SK-N-MC (cell line): ENCODE measurements around the gene PIKFYVE.

ENCODE experiments used
- DNase-seq: peaks from one replicate; pipeline ENCODE4 v3.0.0-alpha.2; 2011; ENCODE audit warnings: low read depth, low spot score
- H3K27ac ChIP-seq: fragments of 200-600 bp; sonication (generic); 2 replicates; pipeline ENCODE4 v1.5.1; 2016; ENCODE audit warnings: mixed run types
- H3K36me3 ChIP-seq: fragments of 200-600 bp; sonication (generic); 2 replicates; pipeline ENCODE4 v1.6.1; 2017; ENCODE audit warnings: antibody characterized with exemption, low read length, mixed read lengths; ENCODE audit not compliant: insufficient read depth
- H3K4me3 ChIP-seq: fragments of 200-600 bp; sonication (generic); 2 replicates; pipeline ENCODE4 v1.5.1; 2016
- H3K9ac ChIP-seq: fragments of 200-600 bp; sonication (generic); 2 replicates; pipeline ENCODE4 v1.8.0; 2017; ENCODE audit warnings: mixed run types, mixed read lengths; ENCODE audit not compliant: insufficient read length
- H3K9me3 ChIP-seq: fragments of 200-600 bp; sonication (generic); 2 replicates; pipeline ENCODE4 v1.6.1; 2017; ENCODE audit warnings: low read depth, mild to moderate bottlenecking, antibody characterized with exemption, low read length, moderate library complexity, mixed read lengths
- EZH2 ChIP-seq: fragments of 200-600 bp; sonication (generic); IDR thresholded peaks from one replicate; pipeline ENCODE4 v1.6.1; 2017; ENCODE audit warnings: antibody characterized with exemption
- FOXP2 ChIP-seq: optimal IDR thresholded peaks from 2 replicates; pipeline ENCODE3; 2011; ENCODE audit warnings: mild to moderate bottlenecking, moderate library complexity; ENCODE audit not compliant: insufficient read depth; ENCODE audit errors: extremely low read length, control extremely low read depth
- POLR2AphosphoS5 ChIP-seq: IDR thresholded peaks from 2 replicates; pipeline ENCODE4 v1.6.1; 2012; ENCODE audit warnings: mild to moderate bottlenecking, low read depth, low read length, borderline replicate concordance

Gene PIKFYVE

DNA sequence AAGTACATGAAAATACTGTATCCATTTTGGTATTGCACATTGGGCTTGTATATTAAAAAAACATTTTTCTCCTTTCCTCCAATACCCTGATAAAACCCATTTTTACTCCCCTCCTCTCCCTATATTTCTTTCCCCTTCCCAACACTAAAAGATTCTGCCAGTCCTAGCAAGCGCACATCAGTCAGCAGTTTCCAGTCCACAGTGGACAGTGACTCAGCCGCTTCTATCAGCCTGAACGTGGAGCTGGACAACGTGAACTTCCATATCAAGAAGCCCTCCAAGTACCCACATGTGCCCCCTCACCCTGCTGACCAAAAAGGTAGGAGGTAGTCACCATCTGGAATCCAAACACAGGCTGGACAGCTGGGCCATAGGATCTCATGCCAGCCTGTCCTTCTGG lies 38.6 kb downstream of the PIKFYVE start:
- Histone ChIP-seq H3K27ac (no peak overlapping the region), H3K4me3 (no peak overlapping the region), H3K36me3 (peaks cover 47% of the 10 kb centered on the region), H3K9ac (no peak overlapping the region), H3K9me3 (no peaks in the 10 kb centered on the region)
- no peak for TF ChIP-seq EZH2
- TF ChIP-seq FOXP2: no peak
- TF ChIP-seq POLR2AphosphoS5: no peak
- no peak for DNase-seq

GRCh38 chr2:208306291-208306690 lies 40.2 kb downstream of the PIKFYVE start:
- no peak overlapping the region for H3K9ac ChIP-seq
- no peak for DNase-seq
- TF ChIP-seq FOXP2: no peak
- TF ChIP-seq POLR2AphosphoS5: no peak
- no peak for TF ChIP-seq EZH2
- H3K27ac ChIP-seq: no peak overlapping the region
- no peaks in the 10 kb centered on the region for H3K9me3 ChIP-seq
- H3K36me3 ChIP-seq: peaks cover 38% of the 10 kb centered on the region
- no peak overlapping the region for H3K4me3 ChIP-seq

- Histone ChIP-seq H3K27ac (no peak overlapping the region), H3K36me3 (peaks cover 12% of the 10 kb centered on the region), H3K9me3 (no peaks in the 10 kb centered on the region), H3K4me3 (no peak overlapping the region), H3K9ac (no peak overlapping the region)
- no peak for TF ChIP-seq EZH2
- no peak for TF ChIP-seq FOXP2
- no peak for TF ChIP-seq POLR2AphosphoS5
- no peak for DNase-seq
Measured at GRCh38 chr2:208311321-208311720, 45.3 kb downstream of the PIKFYVE start.

DNA sequence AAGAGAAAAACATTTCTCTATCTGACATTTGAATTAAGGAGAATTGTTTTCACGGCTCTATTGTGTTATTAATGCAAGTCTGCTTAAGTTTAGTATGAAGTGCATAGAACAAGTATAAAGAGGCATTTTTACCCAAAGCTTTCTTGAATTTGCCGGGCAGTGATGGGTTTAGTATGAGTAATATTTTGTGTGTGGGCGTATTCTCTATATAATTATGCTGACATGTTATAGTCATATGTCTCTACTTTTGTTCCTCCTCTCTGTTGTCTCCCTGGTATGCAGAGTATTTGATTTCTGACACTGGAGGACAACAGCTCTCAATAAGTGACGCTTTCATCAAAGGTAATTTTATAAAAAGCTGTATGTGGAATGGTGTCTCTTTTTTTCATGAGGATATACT lies 45.9 kb downstream of the PIKFYVE start:
- Histone ChIP-seq H3K27ac (no peak overlapping the region), H3K36me3 (peaks cover 10% of the 10 kb centered on the region), H3K9me3 (no peaks in the 10 kb centered on the region), H3K9ac (no peak overlapping the region), H3K4me3 (no peak overlapping the region)
- no peak for TF ChIP-seq EZH2
- TF ChIP-seq POLR2AphosphoS5: no peak
- TF ChIP-seq FOXP2: no peak
- DNase-seq: no peak

DNA sequence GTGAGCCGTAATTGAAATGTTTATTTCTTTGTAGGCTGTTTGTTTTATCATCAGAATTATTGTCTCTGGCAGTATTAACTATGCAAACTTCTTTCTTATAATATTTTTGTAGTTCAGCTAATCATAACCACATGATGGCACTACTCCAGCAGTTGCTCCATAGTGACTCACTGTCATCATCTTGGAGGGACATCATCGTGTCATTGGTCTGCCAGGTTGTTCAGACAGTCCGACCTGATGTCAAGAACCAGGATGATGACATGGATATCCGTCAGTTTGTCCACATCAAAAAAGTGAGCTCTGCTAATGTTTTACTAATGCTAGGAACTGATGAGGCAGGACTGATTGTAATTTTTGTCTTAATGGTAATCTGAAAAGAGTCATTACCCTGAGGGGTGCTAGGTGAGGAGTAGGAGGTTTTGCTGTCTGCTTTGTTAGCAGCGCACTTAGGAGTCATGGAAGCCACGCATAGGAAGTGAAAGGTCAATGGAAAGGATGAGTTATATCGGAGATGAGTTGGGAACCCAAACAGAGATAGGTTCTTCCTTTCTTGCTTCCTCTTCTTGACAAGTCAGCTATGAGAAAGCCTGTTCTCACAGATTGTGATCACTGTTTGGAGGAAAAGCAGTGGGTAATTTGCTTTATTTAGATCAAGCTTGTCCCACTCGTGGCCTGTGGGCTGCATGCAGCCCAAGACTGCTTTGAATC lies 49.2 kb downstream of the PIKFYVE start:
- peaks cover 20% of the 10 kb centered on the region for H3K36me3 ChIP-seq
- H3K4me3 ChIP-seq: no peak overlapping the region
- H3K9ac ChIP-seq: no peak overlapping the region
- H3K9me3 ChIP-seq: no peaks in the 10 kb centered on the region
- no peak for DNase-seq
- TF ChIP-seq POLR2AphosphoS5 (no peak), FOXP2 (no peak)
- H3K27ac ChIP-seq: no peak overlapping the region

- TF ChIP-seq FOXP2 (no peak), POLR2AphosphoS5 (no peak), EZH2 (no peak)
- peaks cover 20% of the 10 kb centered on the region for H3K36me3 ChIP-seq
- DNase-seq: no peak
- no peaks in the 10 kb centered on the region for H3K9me3 ChIP-seq
- H3K4me3 ChIP-seq: no peak overlapping the region
- H3K27ac ChIP-seq: no peak overlapping the region
- no peak overlapping the region for H3K9ac ChIP-seq
Measured at GRCh38 chr2:208318127-208318526, 52.1 kb downstream of the PIKFYVE start.

DNA sequence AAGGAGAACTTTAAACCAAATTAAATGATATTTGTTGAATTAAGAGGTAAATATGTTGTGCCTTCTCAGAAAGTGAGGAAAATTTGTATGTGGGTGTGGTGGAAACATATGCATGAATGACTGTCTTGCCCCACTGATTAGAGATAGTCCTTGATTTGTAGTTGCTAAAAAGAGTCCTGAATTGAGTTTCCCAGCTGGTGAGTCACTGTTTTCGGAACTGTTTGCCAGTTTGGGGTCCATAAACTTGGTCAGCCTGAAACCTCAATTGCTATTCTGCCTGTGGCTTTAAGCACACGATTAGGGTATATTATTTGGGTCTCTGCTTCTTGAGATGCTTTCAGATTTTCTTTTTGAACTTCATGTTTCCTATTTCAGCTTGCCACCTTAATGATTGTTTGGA lies 53.3 kb downstream of the PIKFYVE start:
- Histone ChIP-seq H3K27ac (no peak overlapping the region), H3K9ac (no peak overlapping the region), H3K4me3 (no peak overlapping the region), H3K9me3 (no peaks in the 10 kb centered on the region), H3K36me3 (peaks cover 26% of the 10 kb centered on the region)
- TF ChIP-seq FOXP2 (no peak), POLR2AphosphoS5 (no peak), EZH2 (no peak)
- DNase-seq: no peak

- H3K27ac ChIP-seq: peak overlapping the region; percentile 60; the same call in 1 of the 2 replicates
- TF ChIP-seq POLR2AphosphoS5: no peak
- no peak for TF ChIP-seq EZH2
- TF ChIP-seq FOXP2: no peak
- DNase-seq: no peak
- H3K4me3 ChIP-seq: no peak overlapping the region
- H3K36me3 ChIP-seq: peaks cover 27% of the 10 kb centered on the region
- peak overlapping the region; percentile 37 for H3K9ac ChIP-seq
- no peaks in the 10 kb centered on the region for H3K9me3 ChIP-seq
Measured at GRCh38 chr2:208320686-208321085, 54.6 kb downstream of the PIKFYVE start.

DNA sequence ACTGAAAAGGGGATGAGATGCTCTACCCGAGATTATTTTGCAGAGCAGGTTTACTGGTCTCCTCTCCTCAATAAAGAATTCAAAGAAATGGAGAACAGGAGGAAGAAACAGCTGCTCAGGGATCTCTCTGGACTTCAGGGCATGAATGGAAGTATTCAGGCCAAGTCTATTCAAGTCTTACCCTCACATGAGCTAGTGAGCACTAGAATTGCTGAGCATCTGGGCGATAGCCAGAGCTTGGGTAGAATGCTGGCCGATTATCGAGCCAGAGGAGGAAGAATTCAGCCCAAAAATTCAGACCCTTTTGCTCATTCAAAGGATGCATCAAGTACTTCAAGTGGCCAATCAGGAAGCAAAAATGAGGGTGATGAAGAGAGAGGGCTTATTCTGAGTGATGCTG lies 60.0 kb downstream of the PIKFYVE start:
- H3K9me3 ChIP-seq: no peaks in the 10 kb centered on the region
- no peak for DNase-seq
- no peak overlapping the region for H3K27ac ChIP-seq
- peaks cover 45% of the 10 kb centered on the region for H3K36me3 ChIP-seq
- no peak overlapping the region for H3K9ac ChIP-seq
- TF ChIP-seq EZH2 (no peak), FOXP2 (no peak), POLR2AphosphoS5 (no peak)
- H3K4me3 ChIP-seq: no peak overlapping the region
